ENCODE results near the gene GMEB2.
A peak's percentile ranks its signal among the peaks of the same experiment; 100 is the strongest.
"Not testable (repeated sequence)": the region's sequence is repeated elsewhere in the genome, so short reads cannot be mapped to it uniquely, and the experiment has no call there.

The GMEB2 gene

DNA sequence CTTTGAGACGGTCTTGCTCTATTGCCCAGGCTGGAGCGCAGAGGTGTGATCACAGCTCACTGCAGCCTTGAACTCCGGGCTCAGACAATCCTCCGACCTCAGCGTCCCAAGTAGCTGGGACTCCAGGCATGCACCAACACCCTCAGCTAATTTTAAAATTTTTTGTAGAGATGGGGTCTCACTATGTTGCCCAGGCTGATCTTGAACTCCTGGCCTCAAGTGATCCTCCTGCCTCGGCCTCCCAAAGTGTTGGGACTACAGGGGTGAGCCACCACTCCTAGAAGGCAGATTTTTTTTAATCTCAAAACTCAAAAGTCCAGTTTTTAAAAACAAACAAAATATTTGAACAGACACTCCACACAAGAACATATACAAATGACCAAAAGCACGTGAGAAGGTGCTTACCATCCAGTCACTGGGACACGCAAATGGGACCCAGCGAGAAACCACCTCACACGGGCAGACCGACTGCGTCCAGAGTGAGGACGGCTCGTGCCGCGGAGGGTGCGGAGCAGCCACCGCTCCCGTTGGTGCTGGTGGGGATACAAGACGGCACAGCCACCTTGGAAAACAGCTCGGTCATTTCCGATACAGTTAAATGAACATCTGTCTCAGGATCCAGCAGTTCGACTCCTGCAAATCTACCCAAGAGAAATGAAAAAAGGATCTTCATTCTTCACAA is 44.4 kb downstream of the GMEB2 start:
- Mint-ChIP-seq H3K27ac (no peak overlapping the region), H3K27me3 (no peaks in the 10 kb centered on the region), H3K9me3 (no peaks in the 10 kb centered on the region), H3K4me1 (peaks cover 8% of the 10 kb centered on the region), H3K36me3 (no peaks in the 10 kb centered on the region), H3K4me3 (no peak overlapping the region)
- no peak for ATAC-seq

DNA sequence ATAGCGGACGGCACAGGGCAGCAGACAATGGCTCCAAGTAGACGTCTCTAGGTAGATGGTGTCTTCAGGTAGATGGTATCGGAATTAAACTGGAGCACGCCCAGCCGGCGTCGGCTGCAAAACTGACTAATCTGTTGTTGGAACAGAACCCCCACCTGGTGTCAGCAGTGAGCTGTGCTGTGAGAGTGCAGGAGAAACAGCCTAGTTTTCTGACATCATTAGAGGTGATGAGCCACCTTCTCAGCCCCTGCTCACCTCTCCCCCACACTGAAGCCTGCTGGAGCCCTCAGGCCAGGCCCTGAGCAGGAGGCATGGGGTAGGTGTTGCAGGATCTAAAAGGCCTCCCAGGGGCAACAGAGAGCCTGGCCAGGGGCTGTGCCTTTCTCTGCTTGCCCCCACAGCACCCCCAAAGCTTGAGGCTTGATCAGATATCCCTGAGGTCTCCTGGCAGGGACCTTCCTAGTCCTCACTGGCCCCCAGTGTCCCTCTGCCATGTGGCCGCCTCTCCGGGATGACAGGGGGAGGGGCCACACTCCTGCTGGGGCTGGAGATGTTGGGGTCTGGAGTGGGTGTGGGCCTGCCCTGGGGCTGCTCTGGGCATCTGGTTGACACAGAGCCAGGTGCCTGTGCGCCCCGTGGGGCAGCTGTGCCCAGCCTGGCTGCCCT is 46.0 kb downstream of the GMEB2 start:
- no peak overlapping the region for H3K27ac Mint-ChIP-seq

DNA sequence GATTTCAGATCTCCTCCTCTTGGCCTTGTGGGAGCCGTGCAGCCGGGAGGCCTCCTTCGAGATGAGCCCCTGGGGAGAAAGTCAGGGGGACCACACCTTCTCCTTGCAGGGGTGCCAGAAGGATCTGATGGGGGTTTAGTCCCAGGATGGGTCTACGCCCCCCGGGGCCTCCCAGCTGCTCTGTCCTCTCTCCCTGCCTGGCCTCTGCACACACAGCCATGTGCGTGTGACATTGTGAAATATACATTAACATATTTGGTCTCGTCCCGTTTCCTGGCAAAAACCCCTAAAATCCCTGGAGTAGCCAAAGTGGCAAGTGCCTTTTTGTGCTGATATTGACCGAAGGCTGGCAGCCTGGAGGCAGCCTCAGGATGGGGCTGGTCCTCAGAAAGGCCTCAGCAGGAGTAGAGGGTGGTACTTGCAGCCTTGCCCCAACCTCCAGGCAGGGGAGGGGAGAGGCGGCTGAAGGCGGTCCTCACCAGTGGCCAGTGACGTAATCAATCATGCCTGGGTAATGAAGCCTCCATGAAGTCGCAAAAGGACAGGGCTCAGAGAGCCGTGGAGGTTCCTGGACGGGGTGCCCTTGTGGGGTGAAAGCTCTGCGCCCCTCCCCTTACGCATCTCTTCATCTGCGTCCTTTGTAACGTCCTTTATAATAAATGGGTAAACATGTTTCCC is 47.7 kb downstream of the GMEB2 start:
- no peak for ATAC-seq
- H3K4me3 Mint-ChIP-seq = no peak overlapping the region
- H3K9me3 Mint-ChIP-seq = no peaks in the 10 kb centered on the region
- peaks cover 8% of the 10 kb centered on the region for H3K4me1 Mint-ChIP-seq
- H3K27ac Mint-ChIP-seq = no peak overlapping the region
- peaks cover 9% of the 10 kb centered on the region for H3K27me3 Mint-ChIP-seq
- no peaks in the 10 kb centered on the region for H3K36me3 Mint-ChIP-seq

More for the DNA sequence above, 46.0 kb downstream of the GMEB2 start:
- peak; percentile 92 for ATAC-seq
- H3K36me3 Mint-ChIP-seq = no peaks in the 10 kb centered on the region
- H3K9me3 Mint-ChIP-seq = no peaks in the 10 kb centered on the region
- H3K4me1 Mint-ChIP-seq = peaks cover 8% of the 10 kb centered on the region
- peaks cover 8% of the 10 kb centered on the region for H3K27me3 Mint-ChIP-seq
- no peak overlapping the region for H3K4me3 Mint-ChIP-seq

DNA sequence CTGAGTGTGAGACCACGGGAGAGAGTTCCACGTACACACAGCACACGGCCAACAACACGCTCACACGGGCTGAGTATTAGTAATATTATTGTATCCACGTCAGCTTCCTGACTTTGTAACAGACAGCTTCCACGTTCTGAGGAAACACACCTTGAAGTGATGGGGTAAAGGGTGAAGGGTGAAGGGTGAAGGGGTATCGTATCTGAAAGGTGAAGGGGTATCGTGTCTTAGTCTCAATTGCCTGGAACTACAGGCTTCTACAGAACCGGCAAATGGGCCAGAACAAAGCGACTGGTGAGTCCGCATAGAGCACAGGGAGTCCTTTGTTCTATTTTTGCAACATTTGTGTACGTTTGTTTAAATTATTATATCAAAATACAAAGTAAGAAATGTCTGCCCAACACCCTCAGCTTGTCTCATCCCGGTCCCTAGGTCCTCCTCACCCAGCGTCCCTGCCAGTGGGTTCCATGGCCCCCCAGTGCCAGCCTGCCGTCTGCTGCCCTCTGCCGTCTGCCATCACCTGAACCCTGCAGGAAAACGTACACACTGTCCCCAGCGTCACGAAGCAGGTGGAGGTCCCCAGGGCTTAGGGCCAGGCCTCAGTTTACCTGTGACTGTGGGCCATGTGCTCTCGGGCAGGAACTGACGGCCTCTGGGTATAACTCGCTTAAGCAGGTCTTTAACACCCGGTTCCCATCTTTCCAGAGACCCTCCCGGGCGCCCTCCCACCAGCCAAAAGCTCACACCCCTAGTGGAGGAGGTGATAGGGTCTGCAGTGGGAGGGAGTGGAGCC is 48.5 kb downstream of the GMEB2 start:
- Mint-ChIP-seq H3K4me3 (no peak overlapping the region), H3K27ac (no peak overlapping the region), H3K36me3 (no peaks in the 10 kb centered on the region), H3K27me3 (peaks cover 9% of the 10 kb centered on the region), H3K9me3 (no peaks in the 10 kb centered on the region), H3K4me1 (peaks cover 8% of the 10 kb centered on the region)
- ATAC-seq = no peak

DNA sequence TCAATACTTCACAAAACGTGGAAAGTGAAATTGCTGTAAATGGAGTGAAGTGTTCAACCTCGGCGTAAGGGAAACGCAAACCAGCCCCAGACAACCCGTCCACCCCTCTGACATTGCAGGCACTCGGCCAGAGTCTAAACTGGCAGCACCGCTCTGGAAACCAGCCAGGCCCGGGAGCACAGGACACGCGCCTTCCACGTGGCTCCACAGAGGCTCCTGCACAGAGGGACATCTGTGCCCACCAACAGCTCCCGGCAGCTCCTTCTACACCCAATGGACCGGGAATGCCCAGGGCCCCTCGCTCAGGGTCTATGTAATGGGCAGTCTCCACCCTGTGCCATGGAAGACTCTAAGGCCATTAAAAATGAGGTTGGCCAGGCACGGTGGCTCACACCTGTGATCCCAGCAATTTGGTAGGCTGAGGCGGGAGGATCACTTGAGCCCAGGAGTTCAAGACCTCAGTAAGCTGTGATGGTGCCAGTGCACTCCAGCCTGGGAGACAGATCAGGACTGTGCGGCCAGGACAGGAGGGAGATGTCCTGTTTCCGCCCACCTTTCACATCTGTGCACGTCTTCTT is 49.5 kb downstream of the GMEB2 start:
- H3K9me3 Mint-ChIP-seq = no peaks in the 10 kb centered on the region
- H3K4me1 Mint-ChIP-seq = peaks cover 8% of the 10 kb centered on the region
- H3K27me3 Mint-ChIP-seq = peaks cover 9% of the 10 kb centered on the region
- no peak overlapping the region for H3K4me3 Mint-ChIP-seq
- no peak overlapping the region for H3K27ac Mint-ChIP-seq
- ATAC-seq = no peak
- H3K36me3 Mint-ChIP-seq = no peaks in the 10 kb centered on the region

DNA sequence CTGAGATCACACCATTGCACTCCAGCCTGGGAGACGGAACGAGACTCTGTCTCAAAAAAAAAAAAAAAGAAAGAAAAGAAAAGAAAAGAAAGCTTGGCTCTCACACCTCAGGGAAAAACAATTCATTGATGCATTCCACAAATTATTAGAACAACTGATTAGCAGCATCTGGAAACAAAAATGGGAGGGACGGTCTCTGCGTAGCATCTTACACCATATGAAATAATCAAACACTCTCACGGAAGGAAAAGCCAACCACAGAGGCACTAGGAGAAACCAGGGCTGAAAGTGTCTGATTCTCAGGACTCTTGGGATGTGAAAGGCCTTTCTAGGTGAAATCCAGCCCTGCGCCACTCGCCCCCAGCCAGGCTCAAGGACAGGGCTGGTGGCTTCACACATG is 50.6 kb downstream of the GMEB2 start:
- H3K9me3 Mint-ChIP-seq = no peaks in the 10 kb centered on the region
- no peak overlapping the region for H3K4me3 Mint-ChIP-seq
- no peak for ATAC-seq

DNA sequence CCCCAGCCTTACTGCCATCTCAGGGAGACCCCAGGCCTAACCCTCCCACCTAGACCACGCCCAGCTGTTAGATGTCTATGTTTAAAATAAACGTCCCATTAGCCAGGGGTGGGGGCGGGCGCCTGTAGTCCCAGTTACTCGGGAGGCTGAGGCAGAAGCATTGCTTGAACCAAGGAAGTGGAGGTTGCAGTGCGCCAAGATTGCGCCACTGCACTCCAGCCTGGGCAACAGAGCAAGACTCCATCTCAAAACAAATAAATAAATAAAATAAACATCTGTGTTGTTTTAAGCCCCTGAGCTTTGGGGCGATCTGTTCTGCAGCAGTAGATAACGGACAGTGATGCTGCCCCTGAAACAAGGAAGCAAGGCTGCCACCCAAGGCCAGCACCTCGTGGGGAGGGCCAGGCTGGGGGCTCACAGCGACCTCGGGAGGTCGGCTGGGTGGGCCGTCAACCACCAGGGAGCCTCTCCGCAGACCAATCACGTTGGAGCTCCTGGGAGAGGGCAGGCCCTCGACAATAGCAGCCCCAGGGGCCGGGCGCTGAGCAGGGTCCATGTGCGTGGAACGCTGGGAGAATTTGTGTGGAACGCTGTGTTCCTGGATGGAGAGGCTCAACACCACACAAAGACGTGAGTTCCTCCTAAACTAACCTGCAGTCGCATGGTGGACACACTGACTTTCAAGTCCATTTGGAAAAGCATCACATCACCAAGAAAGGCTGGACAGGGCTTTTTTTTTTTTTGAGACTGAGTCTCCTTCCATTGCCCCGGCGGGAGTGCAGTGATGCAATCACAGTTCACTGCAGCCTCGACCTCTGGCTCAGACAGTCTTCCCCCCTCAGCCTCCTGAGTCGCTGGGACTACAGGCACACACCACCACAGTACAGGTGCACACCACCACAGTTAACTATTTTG is 51.8 kb downstream of the GMEB2 start:
- peaks cover 9% of the 10 kb centered on the region for H3K27me3 Mint-ChIP-seq
- peak overlapping the region; percentile 75 for H3K27ac Mint-ChIP-seq
- H3K9me3 Mint-ChIP-seq = no peaks in the 10 kb centered on the region
- peak overlapping the region; percentile 72 for H3K4me3 Mint-ChIP-seq
- ATAC-seq = no peak
- no peaks in the 10 kb centered on the region for H3K36me3 Mint-ChIP-seq
- peaks cover under 1% of the 10 kb centered on the region for H3K4me1 Mint-ChIP-seq

More for the DNA sequence above, 50.6 kb downstream of the GMEB2 start:
- Mint-ChIP-seq H3K27ac (no peak overlapping the region), H3K27me3 (peaks cover 9% of the 10 kb centered on the region), H3K4me1 (peaks cover 8% of the 10 kb centered on the region), H3K36me3 (no peaks in the 10 kb centered on the region)

DNA sequence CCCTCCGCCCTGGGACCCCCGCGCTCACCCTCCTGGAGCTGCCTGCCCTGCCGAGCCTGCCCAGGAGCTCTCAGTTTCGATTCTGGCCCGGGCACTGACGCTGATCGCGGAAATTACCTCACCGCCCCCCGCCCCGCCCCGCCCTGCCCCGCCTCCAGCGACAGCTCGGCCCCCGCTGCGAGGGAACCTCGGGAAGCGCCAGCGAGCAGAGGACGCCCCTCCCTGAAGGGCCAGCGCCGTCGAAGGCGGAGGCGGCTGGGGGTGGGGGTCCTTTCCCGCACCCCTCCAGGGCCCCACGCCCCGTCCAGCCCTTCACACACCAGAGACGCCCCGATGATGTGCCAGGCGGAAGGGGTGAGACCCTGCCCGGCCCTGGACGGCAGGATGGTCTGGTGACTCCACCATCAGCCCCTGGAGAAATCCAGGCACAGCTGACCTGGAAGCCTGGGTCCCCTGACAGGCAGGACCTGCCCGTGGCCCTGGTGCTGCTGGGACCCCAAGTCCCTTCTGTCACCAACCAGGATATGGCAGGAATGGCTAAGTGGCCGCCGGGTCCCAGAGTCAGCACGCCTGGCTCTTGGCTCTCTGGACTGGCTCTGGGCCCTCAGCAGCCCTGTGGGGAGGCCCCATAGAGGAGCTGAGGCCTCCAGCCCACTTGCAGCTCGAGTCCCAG is 52.6 kb downstream of the GMEB2 start, which contains the start of gene HELZ2:
TSS of gene HELZ2 (minus strand) at position 84 of the 673 bp plus-strand sequence. CDS start 1,854 bp downstream, outside the sequence.
- peaks cover 9% of the 10 kb centered on the region for H3K27me3 Mint-ChIP-seq
- peaks cover 9% of the 10 kb centered on the region for H3K4me1 Mint-ChIP-seq
- H3K4me3 Mint-ChIP-seq = peak within 1 kb of the TSS; percentile 87
- peak within 1 kb of the TSS; percentile 75 for H3K27ac Mint-ChIP-seq
- no peaks in the 10 kb centered on the region for H3K36me3 Mint-ChIP-seq
- H3K9me3 Mint-ChIP-seq = no peaks in the 10 kb centered on the region
- ATAC-seq = peak; percentile 89

DNA sequence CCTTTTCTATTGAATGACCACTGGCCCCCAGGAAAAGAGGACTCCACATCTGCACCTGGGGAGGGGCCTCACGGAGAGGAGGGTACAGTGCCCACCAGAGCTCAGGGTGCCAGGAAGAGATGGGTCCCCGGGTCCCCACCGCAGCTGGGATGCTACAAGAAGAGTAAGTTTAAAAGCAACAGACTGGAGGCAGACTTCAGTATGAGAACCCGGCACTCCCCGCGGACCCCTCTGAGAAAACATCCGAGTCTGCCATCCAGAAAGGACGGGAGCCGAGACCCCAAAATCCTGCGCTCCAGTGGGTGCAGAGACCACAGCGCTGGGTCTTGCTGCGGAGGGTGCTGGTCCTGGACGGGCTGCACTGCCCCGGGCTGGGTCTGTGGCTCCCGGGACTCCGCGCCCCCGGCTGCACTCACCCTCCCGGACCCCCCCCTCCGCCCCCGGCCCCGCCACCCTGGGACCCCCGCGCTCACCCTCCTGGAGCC is 53.2 kb downstream of the GMEB2 start:
- H3K27ac Mint-ChIP-seq = peak overlapping the region; percentile 75
- no peaks in the 10 kb centered on the region for H3K36me3 Mint-ChIP-seq
- peak; percentile 44 for ATAC-seq
- peak overlapping the region; percentile 87 for H3K4me3 Mint-ChIP-seq
- no peaks in the 10 kb centered on the region for H3K9me3 Mint-ChIP-seq
- peaks cover 9% of the 10 kb centered on the region for H3K27me3 Mint-ChIP-seq
- peaks cover 15% of the 10 kb centered on the region for H3K4me1 Mint-ChIP-seq

DNA sequence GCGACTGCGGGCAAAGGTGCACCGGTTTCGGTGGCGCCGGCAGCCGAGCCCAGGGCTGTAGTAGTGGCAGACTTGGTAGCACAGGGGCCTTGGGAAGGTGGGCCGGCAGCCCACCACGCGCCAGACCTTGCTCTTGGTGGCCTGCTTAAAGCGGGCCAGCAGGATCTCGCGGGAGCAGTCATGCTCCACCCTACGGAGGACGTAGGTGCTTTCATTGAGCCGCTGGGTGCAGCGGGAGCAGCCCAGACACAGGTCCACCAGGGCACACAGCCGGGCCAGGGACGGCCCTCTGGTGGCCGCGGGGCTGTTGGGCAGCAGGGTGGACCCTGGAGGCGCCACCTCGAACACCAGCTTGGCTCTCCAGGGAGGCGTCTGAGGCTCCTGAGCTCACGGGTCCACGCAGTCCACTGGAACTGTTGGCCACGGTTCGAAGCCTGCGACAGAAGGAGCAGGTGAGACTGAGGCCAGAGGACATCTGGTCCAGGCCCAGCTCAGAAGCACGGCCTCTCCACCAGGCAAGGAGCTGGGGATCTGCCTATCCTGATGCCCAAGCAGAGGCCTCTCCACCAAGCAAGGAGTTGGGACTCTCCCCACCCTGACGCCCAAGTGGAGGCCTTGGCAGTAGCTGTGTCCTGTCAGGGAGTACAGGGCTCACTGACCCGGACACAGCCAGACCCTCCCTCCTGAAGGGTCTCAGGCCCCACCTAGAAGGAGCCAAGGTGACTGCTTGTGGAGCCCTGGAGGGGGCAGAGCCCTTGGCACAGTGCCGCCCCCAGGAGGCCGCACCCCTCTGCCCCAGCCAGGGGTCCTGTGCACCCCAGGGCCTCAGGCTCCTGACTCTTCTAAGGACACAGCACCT is 53.9 kb downstream of the GMEB2 start:
- peaks cover 9% of the 10 kb centered on the region for H3K27me3 Mint-ChIP-seq
- ATAC-seq = no peak

DNA sequence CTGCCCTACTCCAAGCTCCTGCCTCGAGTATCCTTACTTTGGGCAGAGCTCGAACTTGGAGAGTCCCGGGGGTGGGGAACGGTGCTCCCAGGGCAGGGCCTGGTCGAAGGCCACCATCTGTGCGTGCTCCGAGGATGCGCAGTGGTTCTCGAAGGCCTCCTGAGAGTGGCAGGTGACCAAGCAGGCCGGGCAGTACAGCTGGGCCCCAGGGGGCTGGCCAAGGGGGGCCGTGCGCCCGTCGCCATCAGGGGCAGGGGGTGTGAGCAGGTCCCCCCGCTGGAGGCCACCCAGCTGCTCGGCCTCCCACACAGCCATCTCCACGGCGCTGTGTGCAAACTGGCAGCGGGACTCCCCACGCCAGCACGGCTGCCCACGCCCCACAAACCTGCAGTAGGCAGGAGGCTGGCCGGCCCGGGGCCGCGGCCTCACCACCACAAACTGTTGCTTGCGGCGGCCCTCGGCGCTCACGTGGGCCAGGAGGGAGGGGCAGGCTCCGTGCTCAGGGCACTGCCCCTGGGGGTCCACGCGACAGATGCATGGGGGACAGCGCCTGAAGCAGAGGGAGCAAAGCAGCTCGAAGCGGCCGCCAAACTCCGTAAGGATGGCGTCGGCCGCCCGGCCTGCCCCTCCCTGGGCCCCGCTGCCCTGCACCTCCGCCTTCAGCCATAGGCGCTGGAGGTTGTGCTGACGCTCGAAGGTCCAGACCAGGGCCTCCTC is 54.7 kb downstream of the GMEB2 start:
- H3K36me3 Mint-ChIP-seq = no peaks in the 10 kb centered on the region
- no peaks in the 10 kb centered on the region for H3K9me3 Mint-ChIP-seq
- no peak for ATAC-seq
- H3K4me3 Mint-ChIP-seq = no peak overlapping the region
- peaks cover 9% of the 10 kb centered on the region for H3K27me3 Mint-ChIP-seq
- peaks cover 29% of the 10 kb centered on the region for H3K4me1 Mint-ChIP-seq
- H3K27ac Mint-ChIP-seq = no peak overlapping the region

More for the DNA sequence above, 53.9 kb downstream of the GMEB2 start:
- Mint-ChIP-seq H3K4me1 (peaks cover 22% of the 10 kb centered on the region), H3K36me3 (no peaks in the 10 kb centered on the region), H3K4me3 (peak overlapping the region; percentile 87), H3K27ac (peak overlapping the region; percentile 75), H3K9me3 (no peaks in the 10 kb centered on the region)

DNA sequence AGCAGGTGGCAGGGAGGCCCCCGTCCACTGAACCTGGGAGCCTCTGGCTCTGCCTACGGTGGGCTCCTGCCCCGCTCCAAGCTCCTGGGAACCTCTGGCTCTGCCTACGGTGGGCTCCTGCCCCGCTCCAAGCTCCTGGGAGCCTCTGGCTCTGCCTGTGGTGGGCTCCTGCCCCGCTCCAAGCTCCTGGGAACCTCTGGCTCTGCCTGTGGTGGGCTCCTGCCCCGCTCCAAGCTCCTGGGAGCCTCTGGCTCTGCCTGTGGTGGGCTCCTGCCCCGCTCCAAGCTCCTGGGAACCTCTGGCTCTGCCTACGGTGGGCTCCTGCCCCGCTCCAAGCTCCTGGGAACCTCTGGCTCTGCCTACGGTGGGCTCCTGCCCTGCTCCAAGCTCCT is 55.8 kb downstream of the GMEB2 start:
- H3K27me3 Mint-ChIP-seq, H3K9me3 Mint-ChIP-seq, H3K27ac Mint-ChIP-seq, H3K4me3 Mint-ChIP-seq, H3K36me3 Mint-ChIP-seq, ATAC-seq: not testable (repeated sequence)
- H3K4me1 Mint-ChIP-seq = peaks cover 34% of the 10 kb centered on the region
